ENCODE measurements around the gene RFX3. TPM values are rescaled to one million over a fixed set of nuclear protein-coding genes. Genes with fewer than 3 reads are reported as not detected.

The RFX3 gene
- total RNA-seq, 1 donor from 2014 or later, result 11.8 TPM

GRCh38 chr9:3282365-3282764 is 243.4 kb downstream of the RFX3 start:
- TF ChIP-seq CTCF (IDR thresholded peaks at IDR 0.05), result no peak
- TF ChIP-seq POLR2AphosphoS5 (IDR thresholded peaks at IDR 0.05; ENCODE audit: insufficient read depth in 1 of 2, low read depth in 1 of 2), result no peak
- TF ChIP-seq POLR2A (IDR thresholded peaks at IDR 0.05), result no peak
- H3K27me3 ChIP-seq, result no peaks in the 10 kb centered on the region
- no peaks in the 10 kb centered on the region for H3K9me3 ChIP-seq
- H3K36me3 ChIP-seq, result no peaks in the 10 kb centered on the region
- no peak overlapping the region for H3K27ac ChIP-seq
- no peak overlapping the region for H3K4me3 ChIP-seq
- no peak for DNase-seq (ENCODE audit: extremely low spot score in 2 of 2)
- intact Hi-C loops (cut with DNase I), result no loop called here
- H3K4me1 ChIP-seq, result peaks cover 15% of the 10 kb centered on the region

- H3K4me3 ChIP-seq, result no peak overlapping the region
- no peak for TF ChIP-seq CTCF (IDR thresholded peaks at IDR 0.05)
- H3K27me3 ChIP-seq, result no peaks in the 10 kb centered on the region
- peaks cover 9% of the 10 kb centered on the region for H3K4me1 ChIP-seq
- intact Hi-C loops (cut with DNase I), result no loop called here
- no peaks in the 10 kb centered on the region for H3K9me3 ChIP-seq
- no peak overlapping the region for H3K27ac ChIP-seq
- no peak for DNase-seq (ENCODE audit: extremely low spot score in 2 of 2)
- H3K36me3 ChIP-seq, result no peaks in the 10 kb centered on the region
Measured at GRCh38 chr9:3281399-3281798, 244.4 kb downstream of the RFX3 start.

- H3K27me3 ChIP-seq, result no peaks in the 10 kb centered on the region
- no peak for DNase-seq (ENCODE audit: extremely low spot score in 2 of 2)
Measured at GRCh38 chr9:3277200-3277599, 248.6 kb downstream of the RFX3 start.

GRCh38 chr9:3271581-3271980 is 254.2 kb downstream of the RFX3 start:
- Histone ChIP-seq H3K4me3 (no peak overlapping the region), H3K27me3 (no peaks in the 10 kb centered on the region), H3K4me1 (no peaks in the 10 kb centered on the region), H3K36me3 (peaks cover 0 to 5% of the 10 kb centered on the region in 2 donors), H3K9me3 (no peaks in the 10 kb centered on the region), H3K27ac (no peak overlapping the region)
- no peak for TF ChIP-seq POLR2A (IDR thresholded peaks at IDR 0.05)
- TF ChIP-seq POLR2AphosphoS5 (IDR thresholded peaks at IDR 0.05; ENCODE audit: insufficient read depth in 1 of 2, low read depth in 1 of 2), result no peak
- TF ChIP-seq CTCF (IDR thresholded peaks at IDR 0.05), result no peak
- intact Hi-C loops (cut with DNase I), result no loop called here
- DNase-seq (ENCODE audit: extremely low spot score in 2 of 2), result no peak

More at GRCh38 chr9:3277200-3277599, 248.6 kb downstream of the RFX3 start:
- no peak overlapping the region for H3K27ac ChIP-seq
- TF ChIP-seq POLR2AphosphoS5 (IDR thresholded peaks at IDR 0.05; ENCODE audit: insufficient read depth in 1 of 2, low read depth in 1 of 2) (no peak), POLR2A (IDR thresholded peaks at IDR 0.05) (no peak), CTCF (IDR thresholded peaks at IDR 0.05) (no peak)
- H3K4me3 ChIP-seq, result no peak overlapping the region
- H3K4me1 ChIP-seq, result no peaks in the 10 kb centered on the region
- H3K9me3 ChIP-seq, result no peaks in the 10 kb centered on the region
- intact Hi-C loops (cut with DNase I), result no loop called here
- H3K36me3 ChIP-seq, result peaks cover 0 to 5% of the 10 kb centered on the region in 2 donors

GRCh38 chr9:3271157-3271556 is 254.6 kb downstream of the RFX3 start:
- Histone ChIP-seq H3K27ac (no peak overlapping the region), H3K9me3 (no peaks in the 10 kb centered on the region), H3K4me1 (no peaks in the 10 kb centered on the region), H3K27me3 (no peaks in the 10 kb centered on the region), H3K4me3 (no peak overlapping the region), H3K36me3 (peaks cover 0 to 5% of the 10 kb centered on the region in 2 donors)
- TF ChIP-seq POLR2A (IDR thresholded peaks at IDR 0.05) (no peak), POLR2AphosphoS5 (IDR thresholded peaks at IDR 0.05; ENCODE audit: insufficient read depth in 1 of 2, low read depth in 1 of 2) (no peak), CTCF (IDR thresholded peaks at IDR 0.05) (no peak)
- intact Hi-C loops (cut with DNase I), result no loop called here
- no peak for DNase-seq (ENCODE audit: extremely low spot score in 2 of 2)
